OCI-LY3 (cell line): Measurements from ENCODE around the gene GPR6.

Experiments
- H2AFZ ChIP-seq: fragments of 200-600, 300-600 bp; shearing (Covaris generic); 2 replicates; pipeline ENCODE4 v1.6.0; 2014; ENCODE audit warnings: antibody characterized with exemption, low read depth, low read length
- H3K27ac ChIP-seq: fragments of 200-600, 300-600 bp; sonication (generic); 2 replicates; pipeline ENCODE4 v1.5.1; 2014; ENCODE audit warnings: mild to moderate bottlenecking, low read length, moderate library complexity, mixed read lengths
- H3K27me3 ChIP-seq: fragments of 200-600, 300-600 bp; sonication (generic); 2 replicates; pipeline ENCODE4 v1.6.1; 2014; ENCODE audit warnings: low read depth, low read length, mixed read lengths
- H3K36me3 ChIP-seq: fragments of 200-600, 300-600 bp; sonication (generic); replicated peaks from 2 replicates; pipeline ENCODE3; 2014; ENCODE audit warnings: low read depth, low read length, mixed read lengths
- H3K4me1 ChIP-seq: fragments of 300-600, 200-600 bp; sonication (generic); 2 replicates; pipeline ENCODE4 v1.6.1; 2014; ENCODE audit warnings: low read length, mixed read lengths
- H3K4me2 ChIP-seq: fragments of 200-600, 300-600 bp; sonication (generic); 2 replicates; pipeline ENCODE4 v1.6.1; 2014; ENCODE audit warnings: low read length, mixed read lengths
- H3K4me3 ChIP-seq: fragments of 300-600, 200-600 bp; sonication (generic); 2 replicates; pipeline ENCODE4 v1.5.1; 2014; ENCODE audit warnings: antibody characterized with exemption, mild to moderate bottlenecking, low read length, moderate library complexity
- H3K79me2 ChIP-seq: fragments of 300-600, 200-600 bp; shearing (Covaris generic); 2 replicates; pipeline ENCODE4 v1.6.1; 2014; ENCODE audit warnings: mild to moderate bottlenecking, low read length, mixed read lengths
- H3K9ac ChIP-seq: fragments of 300-600, 200-600 bp; shearing (Covaris generic); 2 replicates; pipeline ENCODE4 v1.6.0; 2014; ENCODE audit warnings: mild to moderate bottlenecking, low read length, moderate library complexity
- H3K9me3 ChIP-seq: fragments of 200-600, 300-600 bp; shearing (Covaris generic); 2 replicates; pipeline ENCODE4 v1.6.1; 2014; ENCODE audit warnings: low read length, mixed read lengths; ENCODE audit not compliant: insufficient read depth
- H4K20me1 ChIP-seq: fragments of 200-600, 300-600 bp; sonication (generic); 2 replicates; pipeline ENCODE4 v1.6.1; 2016; ENCODE audit warnings: low read length, mixed read lengths; ENCODE audit not compliant: insufficient read depth
- EZH2phosphoT487 ChIP-seq: fragments of 200-600 bp; shearing (Covaris generic); IDR thresholded peaks from 2 replicates; pipeline ENCODE4 v1.6.1; 2018; ENCODE audit warnings: antibody characterized with exemption, mixed run types, low read depth
- TF ChIP-seq, protein P1 (sequence below): fragments of 200-600, 300-600 bp; sonication (generic); IDR thresholded peaks from 2 replicates; pipeline ENCODE4 v1.5.1; 2014; ENCODE audit warnings: antibody characterized with exemption, low read length, low read depth

GPR6 gene

DNA sequence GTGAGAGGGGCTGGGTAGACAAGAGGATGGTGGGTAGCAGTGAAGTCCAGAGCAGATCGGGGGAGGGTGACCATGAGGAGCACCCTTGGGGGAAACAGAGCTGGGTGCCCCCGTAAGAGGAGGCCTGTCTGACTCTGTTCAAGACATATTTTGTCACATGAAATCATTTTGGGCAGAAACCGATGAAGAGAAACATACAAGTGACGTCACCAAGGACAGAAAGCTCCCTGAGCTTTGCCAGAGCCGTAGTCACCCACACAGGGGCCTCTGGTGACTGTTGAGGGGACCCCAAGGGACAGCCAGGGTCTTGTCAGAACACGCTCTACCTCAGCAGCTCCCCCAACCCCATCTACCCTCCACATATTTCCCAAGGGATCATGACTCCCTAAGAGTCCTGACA, 39.2 kb downstream of the GPR6 start:
- no peaks in the 10 kb centered on the region for H3K27me3 ChIP-seq
- no peak overlapping the region for H3K4me3 ChIP-seq
- TF ChIP-seq EZH2phosphoT487 = no peak
- no peaks in the 10 kb centered on the region for H3K9me3 ChIP-seq
- H4K20me1 ChIP-seq = no peaks in the 10 kb centered on the region
- H3K4me2 ChIP-seq = no peak overlapping the region
- H3K9ac ChIP-seq = no peak overlapping the region
- no peak overlapping the region for H3K27ac ChIP-seq
- H3K79me2 ChIP-seq = no peaks in the 10 kb centered on the region
- no peaks in the 10 kb centered on the region for H3K4me1 ChIP-seq
- H3K36me3 ChIP-seq = no peaks in the 10 kb centered on the region
- no peak overlapping the region for H2AFZ ChIP-seq

GRCh38 chr6:110017946-110018345, 39.8 kb downstream of the GPR6 start:
- H3K79me2 ChIP-seq = no peaks in the 10 kb centered on the region
- H3K4me3 ChIP-seq = no peak overlapping the region
- H3K4me2 ChIP-seq = no peak overlapping the region
- no peaks in the 10 kb centered on the region for H3K36me3 ChIP-seq
- H2AFZ ChIP-seq = no peak overlapping the region
- H3K27me3 ChIP-seq = no peaks in the 10 kb centered on the region
- H3K9ac ChIP-seq = no peak overlapping the region
- no peaks in the 10 kb centered on the region for H3K4me1 ChIP-seq
- H4K20me1 ChIP-seq = no peaks in the 10 kb centered on the region
- no peak overlapping the region for H3K27ac ChIP-seq
- no peaks in the 10 kb centered on the region for H3K9me3 ChIP-seq
- TF ChIP-seq, protein P1, sequence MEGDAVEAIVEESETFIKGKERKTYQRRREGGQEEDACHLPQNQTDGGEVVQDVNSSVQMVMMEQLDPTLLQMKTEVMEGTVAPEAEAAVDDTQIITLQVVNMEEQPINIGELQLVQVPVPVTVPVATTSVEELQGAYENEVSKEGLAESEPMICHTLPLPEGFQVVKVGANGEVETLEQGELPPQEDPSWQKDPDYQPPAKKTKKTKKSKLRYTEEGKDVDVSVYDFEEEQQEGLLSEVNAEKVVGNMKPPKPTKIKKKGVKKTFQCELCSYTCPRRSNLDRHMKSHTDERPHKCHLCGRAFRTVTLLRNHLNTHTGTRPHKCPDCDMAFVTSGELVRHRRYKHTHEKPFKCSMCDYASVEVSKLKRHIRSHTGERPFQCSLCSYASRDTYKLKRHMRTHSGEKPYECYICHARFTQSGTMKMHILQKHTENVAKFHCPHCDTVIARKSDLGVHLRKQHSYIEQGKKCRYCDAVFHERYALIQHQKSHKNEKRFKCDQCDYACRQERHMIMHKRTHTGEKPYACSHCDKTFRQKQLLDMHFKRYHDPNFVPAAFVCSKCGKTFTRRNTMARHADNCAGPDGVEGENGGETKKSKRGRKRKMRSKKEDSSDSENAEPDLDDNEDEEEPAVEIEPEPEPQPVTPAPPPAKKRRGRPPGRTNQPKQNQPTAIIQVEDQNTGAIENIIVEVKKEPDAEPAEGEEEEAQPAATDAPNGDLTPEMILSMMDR = no peak
- no peak for TF ChIP-seq EZH2phosphoT487

DNA sequence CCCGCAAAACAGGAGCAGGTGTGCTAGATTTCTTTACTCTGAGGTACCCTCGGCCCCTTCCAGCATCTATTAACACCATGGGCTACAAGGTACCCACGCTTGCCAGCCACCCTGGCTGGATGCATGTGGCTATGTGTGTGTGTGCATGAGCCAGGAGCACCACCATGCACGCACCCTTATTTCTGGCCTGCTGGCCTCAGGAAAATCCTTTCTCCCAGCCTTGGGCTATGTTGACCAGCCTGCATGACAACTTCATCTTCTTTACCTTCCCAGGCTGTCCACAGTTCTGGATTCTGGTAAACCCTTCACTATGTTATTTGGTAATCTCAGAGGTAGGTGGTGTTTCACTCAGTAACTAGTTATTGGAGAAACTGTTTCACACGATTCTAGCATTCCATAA, 40.4 kb downstream of the GPR6 start:
- no peaks in the 10 kb centered on the region for H3K79me2 ChIP-seq
- no peak overlapping the region for H3K9ac ChIP-seq
- no peaks in the 10 kb centered on the region for H3K27me3 ChIP-seq
- H3K4me1 ChIP-seq = no peaks in the 10 kb centered on the region
- no peaks in the 10 kb centered on the region for H3K9me3 ChIP-seq
- no peak overlapping the region for H3K27ac ChIP-seq
- H3K4me2 ChIP-seq = no peak overlapping the region
- H3K36me3 ChIP-seq = no peaks in the 10 kb centered on the region
- H4K20me1 ChIP-seq = no peaks in the 10 kb centered on the region
- no peak overlapping the region for H3K4me3 ChIP-seq
- H2AFZ ChIP-seq = no peak overlapping the region
- TF ChIP-seq, protein P1 = no peak
- no peak for TF ChIP-seq EZH2phosphoT487

GRCh38 chr6:110020888-110021287, 42.8 kb downstream of the GPR6 start:
- Histone ChIP-seq H3K4me3 (no peak overlapping the region), H3K9me3 (no peaks in the 10 kb centered on the region), H3K36me3 (no peaks in the 10 kb centered on the region), H3K9ac (no peak overlapping the region), H3K27me3 (no peaks in the 10 kb centered on the region), H3K4me2 (no peak overlapping the region), H2AFZ (no peak overlapping the region), H3K4me1 (no peaks in the 10 kb centered on the region), H3K27ac (no peak overlapping the region), H3K79me2 (no peaks in the 10 kb centered on the region), H4K20me1 (no peaks in the 10 kb centered on the region)
- TF ChIP-seq, protein P1 = no peak
- no peak for TF ChIP-seq EZH2phosphoT487

DNA sequence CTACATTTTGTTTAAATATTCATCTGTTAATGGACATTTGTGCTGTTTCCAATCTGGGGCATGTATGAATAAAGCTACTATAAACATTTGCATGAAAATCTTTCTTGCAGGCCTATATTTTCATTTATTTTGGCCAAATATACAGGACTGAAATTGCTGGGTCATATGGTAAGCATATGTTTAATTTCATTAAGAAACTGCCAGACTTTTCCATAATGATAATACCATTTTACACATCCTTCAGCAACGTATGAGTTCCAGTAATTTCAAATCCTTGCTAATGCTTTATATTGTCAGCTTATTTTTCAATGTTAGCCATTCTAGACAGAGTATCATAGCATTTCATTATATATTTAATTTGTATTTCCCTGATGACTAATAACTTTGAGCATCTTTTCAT, 51.0 kb downstream of the GPR6 start:
- Histone ChIP-seq H3K4me2 (no peak overlapping the region), H3K4me1 (no peaks in the 10 kb centered on the region), H3K79me2 (no peaks in the 10 kb centered on the region), H3K27me3 (no peaks in the 10 kb centered on the region), H4K20me1 (no peaks in the 10 kb centered on the region), H3K27ac (no peak overlapping the region), H2AFZ (no peak overlapping the region), H3K9me3 (no peaks in the 10 kb centered on the region), H3K36me3 (no peaks in the 10 kb centered on the region), H3K4me3 (no peak overlapping the region), H3K9ac (no peak overlapping the region)
- TF ChIP-seq, protein P1 = no peak
- TF ChIP-seq EZH2phosphoT487 = no peak
